ENCODE measurements around the gene IER2.
"Not testable (repeated sequence)": the region's sequence is repeated elsewhere in the genome, so short reads cannot be mapped to it uniquely, and the experiment has no call there.

DNA sequence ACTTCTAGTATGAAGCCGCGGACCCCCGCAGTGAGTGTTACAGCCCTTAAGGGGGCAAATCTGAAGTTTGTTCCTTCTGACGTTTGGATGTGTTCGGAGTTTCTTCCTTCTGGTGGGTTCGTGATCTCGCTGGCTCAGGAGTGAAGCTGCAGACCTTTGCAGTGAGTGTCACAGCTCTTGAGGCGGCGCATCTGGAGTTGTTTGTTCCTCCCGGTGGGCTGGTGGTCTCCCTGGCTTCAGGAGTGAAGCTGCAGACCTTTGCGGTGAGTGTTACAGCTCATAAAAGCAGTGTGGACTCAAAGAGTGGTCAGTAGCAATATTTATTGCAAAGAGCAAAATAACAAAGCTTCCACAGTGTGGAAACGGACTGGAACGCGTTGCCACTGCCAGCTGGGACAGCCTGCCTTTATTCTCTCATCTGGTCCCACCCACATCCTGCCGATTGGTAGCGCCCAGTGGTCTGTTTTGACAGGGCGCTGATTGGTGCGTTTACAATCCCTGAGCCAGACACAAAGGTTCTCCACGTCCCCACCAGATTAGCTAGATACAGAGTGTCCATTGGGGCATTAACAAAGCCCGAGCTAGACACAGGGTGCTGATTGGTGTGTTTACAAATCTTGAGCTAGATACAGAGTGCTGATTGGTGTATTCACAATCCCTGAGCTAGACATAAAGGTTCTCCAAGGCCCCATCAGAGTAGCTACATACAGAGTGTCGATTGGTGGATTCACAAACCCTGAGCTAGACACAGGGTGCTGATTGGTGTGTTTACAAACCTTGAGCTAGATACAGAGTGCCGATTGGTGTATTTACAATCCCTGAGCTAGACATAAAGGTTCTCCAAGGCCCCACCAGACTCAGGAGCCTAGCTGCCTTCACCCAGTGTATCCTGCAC is 35.8 kb downstream of the IER2 start:
- TF ChIP-seq, protein P1, sequence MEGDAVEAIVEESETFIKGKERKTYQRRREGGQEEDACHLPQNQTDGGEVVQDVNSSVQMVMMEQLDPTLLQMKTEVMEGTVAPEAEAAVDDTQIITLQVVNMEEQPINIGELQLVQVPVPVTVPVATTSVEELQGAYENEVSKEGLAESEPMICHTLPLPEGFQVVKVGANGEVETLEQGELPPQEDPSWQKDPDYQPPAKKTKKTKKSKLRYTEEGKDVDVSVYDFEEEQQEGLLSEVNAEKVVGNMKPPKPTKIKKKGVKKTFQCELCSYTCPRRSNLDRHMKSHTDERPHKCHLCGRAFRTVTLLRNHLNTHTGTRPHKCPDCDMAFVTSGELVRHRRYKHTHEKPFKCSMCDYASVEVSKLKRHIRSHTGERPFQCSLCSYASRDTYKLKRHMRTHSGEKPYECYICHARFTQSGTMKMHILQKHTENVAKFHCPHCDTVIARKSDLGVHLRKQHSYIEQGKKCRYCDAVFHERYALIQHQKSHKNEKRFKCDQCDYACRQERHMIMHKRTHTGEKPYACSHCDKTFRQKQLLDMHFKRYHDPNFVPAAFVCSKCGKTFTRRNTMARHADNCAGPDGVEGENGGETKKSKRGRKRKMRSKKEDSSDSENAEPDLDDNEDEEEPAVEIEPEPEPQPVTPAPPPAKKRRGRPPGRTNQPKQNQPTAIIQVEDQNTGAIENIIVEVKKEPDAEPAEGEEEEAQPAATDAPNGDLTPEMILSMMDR (IDR thresholded peaks at IDR 0.05): not testable (repeated sequence)
- TF ChIP-seq POLR2A (IDR thresholded peaks at IDR 0.05): not testable (repeated sequence)

Data from testis (tissue), 2 donors.